Ovary (tissue), 3 donors: ENCODE data around the gene TMEM82.

ENCODE experiments used
- POLR2A ChIP-seq: fragments of 450-650 bp; IDR thresholded peaks from one replicate; pipeline ENCODE4 v1.6.1; 2017; ENCODE audit warnings: antibody characterized with exemption, mild to moderate bottlenecking, moderate library complexity
- TF ChIP-seq, protein P1 (sequence below), 3 donors: fragments of 450-650 bp in 2 of 3; fragments of 200-600 bp in 1 of 3; IDR thresholded peaks; one replicate each; pipeline versions ENCODE4 v1.5.1 to v1.8.0; 2016 to 2022; ENCODE audit warnings: antibody characterized with exemption in 3 of 3, mild to moderate bottlenecking in 1 of 3
- donor health status: DM: no; HTN: no; CAD: no.

DNA sequence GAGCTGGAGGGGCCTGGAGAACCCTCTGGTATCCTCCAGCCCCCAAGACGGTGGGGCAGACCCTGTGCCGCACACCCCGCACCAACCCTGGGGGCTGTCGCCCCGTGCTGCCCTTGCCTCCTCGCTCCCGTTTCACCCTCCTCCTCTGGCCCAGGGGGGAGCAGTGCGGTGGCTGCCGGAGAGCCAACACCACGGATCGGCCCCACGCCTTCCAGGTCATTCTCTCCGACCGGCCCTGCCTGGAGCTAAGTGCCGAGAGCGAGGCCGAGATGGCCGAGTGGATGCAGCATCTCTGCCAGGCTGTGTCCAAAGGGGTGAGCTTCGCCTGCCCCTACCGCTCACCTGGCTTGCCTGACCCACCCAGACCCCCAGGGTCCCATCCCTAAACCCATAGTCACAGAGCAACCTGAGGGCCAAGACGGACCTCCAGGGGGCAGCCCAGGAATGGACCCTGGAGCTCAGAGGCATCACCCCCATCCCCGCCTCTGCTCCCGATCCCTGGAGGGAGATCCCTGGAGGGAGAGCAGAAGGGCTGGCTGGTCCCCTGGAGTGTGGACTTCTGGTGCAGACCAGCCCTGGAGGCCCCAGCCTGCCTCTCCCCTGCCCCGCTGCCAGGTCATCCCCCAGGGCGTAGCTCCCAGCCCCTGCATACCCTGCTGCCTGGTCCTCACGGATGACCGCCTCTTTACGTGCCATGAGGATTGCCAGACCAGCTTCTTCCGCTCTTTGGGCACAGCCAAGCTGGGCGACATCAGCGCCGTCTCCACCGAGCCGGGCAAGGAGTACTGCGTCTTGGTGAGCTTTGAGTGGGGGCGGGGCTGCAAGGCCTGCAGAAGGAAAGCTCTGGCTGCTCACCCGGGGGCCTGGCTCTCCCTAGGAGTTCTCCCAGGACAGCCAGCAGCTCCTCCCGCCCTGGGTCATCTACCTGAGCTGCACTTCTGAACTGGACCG lies 10.3 kb upstream of the TMEM82 start:
- TF ChIP-seq, protein P1, sequence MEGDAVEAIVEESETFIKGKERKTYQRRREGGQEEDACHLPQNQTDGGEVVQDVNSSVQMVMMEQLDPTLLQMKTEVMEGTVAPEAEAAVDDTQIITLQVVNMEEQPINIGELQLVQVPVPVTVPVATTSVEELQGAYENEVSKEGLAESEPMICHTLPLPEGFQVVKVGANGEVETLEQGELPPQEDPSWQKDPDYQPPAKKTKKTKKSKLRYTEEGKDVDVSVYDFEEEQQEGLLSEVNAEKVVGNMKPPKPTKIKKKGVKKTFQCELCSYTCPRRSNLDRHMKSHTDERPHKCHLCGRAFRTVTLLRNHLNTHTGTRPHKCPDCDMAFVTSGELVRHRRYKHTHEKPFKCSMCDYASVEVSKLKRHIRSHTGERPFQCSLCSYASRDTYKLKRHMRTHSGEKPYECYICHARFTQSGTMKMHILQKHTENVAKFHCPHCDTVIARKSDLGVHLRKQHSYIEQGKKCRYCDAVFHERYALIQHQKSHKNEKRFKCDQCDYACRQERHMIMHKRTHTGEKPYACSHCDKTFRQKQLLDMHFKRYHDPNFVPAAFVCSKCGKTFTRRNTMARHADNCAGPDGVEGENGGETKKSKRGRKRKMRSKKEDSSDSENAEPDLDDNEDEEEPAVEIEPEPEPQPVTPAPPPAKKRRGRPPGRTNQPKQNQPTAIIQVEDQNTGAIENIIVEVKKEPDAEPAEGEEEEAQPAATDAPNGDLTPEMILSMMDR (IDR thresholded peaks at IDR 0.05) = no peak
- TF ChIP-seq POLR2A = no peak
